ENCODE measurements around the gene MIEN1.
"Not testable (repeated sequence)": the region's sequence is repeated elsewhere in the genome, so short reads cannot be mapped to it uniquely, and the experiment has no call there.

Gene MIEN1

DNA sequence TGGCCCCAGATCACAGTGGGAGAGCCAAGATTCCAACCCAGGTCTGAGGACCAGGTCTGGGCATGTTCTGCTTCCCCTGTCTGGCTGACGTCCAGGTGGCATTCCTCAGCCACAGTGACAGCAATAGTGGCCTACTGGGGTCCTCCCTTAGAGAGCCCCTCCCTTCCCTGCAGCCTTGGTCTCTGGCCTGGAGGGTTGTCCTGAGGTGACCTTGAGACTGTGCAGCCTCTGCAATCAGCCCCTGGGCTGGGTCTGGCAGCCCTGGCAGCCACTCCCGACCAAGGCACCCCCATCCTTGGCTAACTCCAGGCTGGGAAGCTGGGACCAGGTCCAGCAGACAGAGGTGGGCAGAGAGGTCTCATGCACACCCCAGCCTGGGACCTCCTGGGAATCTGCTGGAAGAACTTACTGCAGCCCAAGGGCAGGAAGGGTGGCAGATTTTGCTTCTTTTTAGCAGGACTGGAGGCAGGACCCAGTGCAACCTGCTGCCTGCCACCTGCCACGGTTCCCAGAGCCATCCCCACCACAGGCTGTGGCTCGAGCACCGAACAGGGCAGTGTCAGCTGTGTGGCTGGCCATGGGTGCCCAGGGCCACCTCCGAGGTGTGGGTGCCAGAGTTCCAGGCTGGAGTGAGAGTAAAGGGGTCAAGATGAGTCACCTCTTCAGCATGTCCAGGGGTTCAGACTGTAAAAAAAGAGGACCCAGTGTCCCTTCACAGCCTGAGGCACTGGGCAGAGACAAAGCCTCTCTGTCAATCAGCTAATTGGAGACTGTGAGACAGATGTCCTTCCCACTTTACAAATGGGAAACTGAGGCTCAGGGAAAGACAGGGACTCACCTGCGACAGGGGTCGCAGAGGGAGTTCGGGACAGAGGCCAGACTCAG lies 20.0 kb upstream of the MIEN1 start:
- no peak overlapping the region for H3K4me3 ChIP-seq (ENCODE audit: low read length)
- TF ChIP-seq, protein P1, sequence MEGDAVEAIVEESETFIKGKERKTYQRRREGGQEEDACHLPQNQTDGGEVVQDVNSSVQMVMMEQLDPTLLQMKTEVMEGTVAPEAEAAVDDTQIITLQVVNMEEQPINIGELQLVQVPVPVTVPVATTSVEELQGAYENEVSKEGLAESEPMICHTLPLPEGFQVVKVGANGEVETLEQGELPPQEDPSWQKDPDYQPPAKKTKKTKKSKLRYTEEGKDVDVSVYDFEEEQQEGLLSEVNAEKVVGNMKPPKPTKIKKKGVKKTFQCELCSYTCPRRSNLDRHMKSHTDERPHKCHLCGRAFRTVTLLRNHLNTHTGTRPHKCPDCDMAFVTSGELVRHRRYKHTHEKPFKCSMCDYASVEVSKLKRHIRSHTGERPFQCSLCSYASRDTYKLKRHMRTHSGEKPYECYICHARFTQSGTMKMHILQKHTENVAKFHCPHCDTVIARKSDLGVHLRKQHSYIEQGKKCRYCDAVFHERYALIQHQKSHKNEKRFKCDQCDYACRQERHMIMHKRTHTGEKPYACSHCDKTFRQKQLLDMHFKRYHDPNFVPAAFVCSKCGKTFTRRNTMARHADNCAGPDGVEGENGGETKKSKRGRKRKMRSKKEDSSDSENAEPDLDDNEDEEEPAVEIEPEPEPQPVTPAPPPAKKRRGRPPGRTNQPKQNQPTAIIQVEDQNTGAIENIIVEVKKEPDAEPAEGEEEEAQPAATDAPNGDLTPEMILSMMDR (conservative IDR thresholded peaks at IDR 0.05; ENCODE audit: low read length), result no peak
- no peak for DNase-seq (ENCODE audit: low read depth)

DNA sequence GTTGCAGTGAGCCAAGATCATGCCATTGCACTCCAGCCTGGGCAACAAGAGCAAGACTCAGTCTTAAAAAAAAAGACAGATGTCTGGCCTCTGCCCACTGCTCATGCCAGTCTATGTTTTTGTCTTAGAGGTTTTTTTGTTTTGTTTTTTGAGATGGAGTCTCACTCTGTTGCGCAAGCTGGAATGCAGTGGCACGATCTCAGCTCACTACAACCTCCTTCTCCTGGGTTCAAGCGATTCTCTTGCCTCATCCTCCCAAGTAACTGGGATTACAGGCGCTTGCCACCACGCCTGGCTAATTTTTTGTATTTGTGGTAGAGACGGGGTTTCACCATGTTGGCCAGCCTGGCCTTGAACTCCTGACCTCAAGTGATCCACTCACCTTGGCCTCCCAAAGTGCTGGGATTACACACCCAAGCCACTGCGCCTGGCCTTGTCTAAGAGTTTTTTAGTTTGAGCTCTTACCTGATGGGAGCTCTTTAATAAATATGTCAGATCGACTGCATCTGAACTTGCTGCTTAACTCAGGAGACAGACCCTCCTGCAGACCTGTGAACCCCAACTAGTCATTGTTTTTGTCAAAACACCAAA lies 18.2 kb upstream of the MIEN1 start:
- not testable (repeated sequence) for DNase-seq (ENCODE audit: low read depth); H3K4me3 ChIP-seq (ENCODE audit: low read length)

DNA sequence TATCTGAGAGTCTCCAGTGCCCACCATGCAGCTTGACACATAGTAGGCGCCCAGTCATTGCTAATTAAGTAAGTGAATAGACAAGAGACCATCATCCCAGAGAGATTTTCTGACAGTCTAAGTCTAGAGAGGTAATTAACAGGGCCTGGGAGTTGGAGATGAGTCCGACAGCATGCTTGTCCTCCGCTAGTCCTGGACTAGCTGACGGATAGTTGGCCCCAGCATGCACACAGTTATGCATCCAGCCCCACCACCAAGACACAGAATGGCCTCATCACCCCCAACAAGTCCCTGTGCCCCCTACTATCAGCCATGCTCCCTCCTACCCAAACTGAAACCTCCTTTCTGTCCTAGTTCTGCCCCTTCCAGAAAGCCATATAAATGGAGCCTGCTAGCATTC lies 17.4 kb upstream of the MIEN1 start:
- H3K4me3 ChIP-seq (ENCODE audit: low read length), result no peak overlapping the region
- TF ChIP-seq, protein P1 (conservative IDR thresholded peaks at IDR 0.05; ENCODE audit: low read length), result no peak
- DNase-seq (ENCODE audit: low read depth), result no peak

DNA sequence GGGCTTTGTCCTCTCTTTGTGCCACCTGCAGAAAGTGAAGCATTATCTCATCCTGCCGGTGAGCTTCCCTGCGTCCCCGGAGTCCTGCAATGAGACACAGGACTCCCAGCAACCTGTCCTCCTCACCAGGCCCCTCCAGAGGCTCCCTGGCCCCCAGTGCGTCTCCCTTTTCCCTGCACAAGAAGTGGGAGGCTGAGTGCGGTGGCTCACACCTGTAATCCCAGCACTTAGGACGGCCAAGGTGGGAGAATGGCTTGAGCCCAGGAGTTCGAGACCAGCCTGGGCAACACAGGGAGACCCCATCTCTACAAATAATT lies 15.8 kb upstream of the MIEN1 start:
- no peak for DNase-seq (ENCODE audit: low read depth)
- no peak overlapping the region for H3K4me3 ChIP-seq (ENCODE audit: low read length)
- TF ChIP-seq, protein P1 (conservative IDR thresholded peaks at IDR 0.05; ENCODE audit: low read length), result no peak

DNA sequence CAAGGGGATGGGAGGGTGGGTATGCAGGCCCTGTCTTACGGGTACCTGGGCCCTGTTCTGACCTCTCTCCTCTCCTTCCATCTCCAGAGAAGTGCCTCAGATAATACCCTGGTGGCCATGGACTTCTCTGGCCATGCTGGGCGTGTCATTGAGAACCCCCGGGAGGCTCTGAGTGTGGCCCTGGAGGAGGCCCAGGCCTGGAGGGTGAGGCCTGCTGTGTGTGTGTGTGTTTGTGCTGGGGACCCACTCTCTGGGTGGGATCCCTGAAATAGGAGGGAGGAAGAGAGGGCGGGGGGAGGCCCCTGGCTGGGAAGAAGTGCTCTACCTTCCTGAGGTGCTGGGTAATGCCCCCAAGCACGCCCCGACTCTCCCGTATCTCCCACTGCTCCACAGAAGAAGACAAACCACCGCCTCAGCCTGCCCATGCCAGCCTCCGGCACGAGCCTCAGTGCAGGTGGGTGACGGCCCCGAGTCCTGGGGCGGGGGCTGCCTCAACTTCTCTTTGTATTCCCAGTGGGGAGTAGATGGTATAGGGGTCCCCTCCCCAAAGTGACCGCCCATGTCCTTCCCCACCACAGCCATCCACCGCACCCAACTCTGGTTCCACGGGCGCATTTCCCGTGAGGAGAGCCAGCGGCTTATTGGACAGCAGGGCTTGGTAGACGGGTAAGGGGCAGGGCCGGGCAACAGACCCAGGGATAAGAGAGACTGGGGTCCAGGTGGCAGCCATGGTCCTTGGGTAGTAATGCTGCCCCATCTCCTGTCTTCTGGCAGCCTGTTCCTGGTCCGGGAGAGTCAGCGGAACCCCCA lies 15.2 kb upstream of the MIEN1 start:
- no peak for DNase-seq (ENCODE audit: low read depth)
- no peak overlapping the region for H3K4me3 ChIP-seq (ENCODE audit: low read length)
- TF ChIP-seq, protein P1 (conservative IDR thresholded peaks at IDR 0.05; ENCODE audit: low read length), result no peak

DNA sequence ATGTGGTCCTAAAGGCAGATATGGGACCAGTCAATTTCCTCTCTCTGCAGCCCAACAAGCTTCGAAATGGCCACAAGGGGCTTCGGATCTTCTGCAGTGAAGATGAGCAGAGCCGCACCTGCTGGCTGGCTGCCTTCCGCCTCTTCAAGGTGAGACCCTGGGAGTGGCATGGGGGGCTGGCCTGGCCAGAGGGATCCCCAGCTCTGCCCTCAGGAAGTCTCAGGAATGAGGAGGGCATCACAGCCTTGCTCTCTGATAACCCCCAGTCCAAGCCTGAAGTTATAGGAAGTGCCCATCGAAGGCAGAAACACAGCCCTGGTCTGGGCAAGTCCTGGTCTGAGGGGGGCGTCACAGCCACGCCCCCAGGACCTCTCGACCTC lies 14.5 kb upstream of the MIEN1 start:
- TF ChIP-seq, protein P1 (conservative IDR thresholded peaks at IDR 0.05; ENCODE audit: low read length), result no peak
- DNase-seq (ENCODE audit: low read depth), result no peak

DNA sequence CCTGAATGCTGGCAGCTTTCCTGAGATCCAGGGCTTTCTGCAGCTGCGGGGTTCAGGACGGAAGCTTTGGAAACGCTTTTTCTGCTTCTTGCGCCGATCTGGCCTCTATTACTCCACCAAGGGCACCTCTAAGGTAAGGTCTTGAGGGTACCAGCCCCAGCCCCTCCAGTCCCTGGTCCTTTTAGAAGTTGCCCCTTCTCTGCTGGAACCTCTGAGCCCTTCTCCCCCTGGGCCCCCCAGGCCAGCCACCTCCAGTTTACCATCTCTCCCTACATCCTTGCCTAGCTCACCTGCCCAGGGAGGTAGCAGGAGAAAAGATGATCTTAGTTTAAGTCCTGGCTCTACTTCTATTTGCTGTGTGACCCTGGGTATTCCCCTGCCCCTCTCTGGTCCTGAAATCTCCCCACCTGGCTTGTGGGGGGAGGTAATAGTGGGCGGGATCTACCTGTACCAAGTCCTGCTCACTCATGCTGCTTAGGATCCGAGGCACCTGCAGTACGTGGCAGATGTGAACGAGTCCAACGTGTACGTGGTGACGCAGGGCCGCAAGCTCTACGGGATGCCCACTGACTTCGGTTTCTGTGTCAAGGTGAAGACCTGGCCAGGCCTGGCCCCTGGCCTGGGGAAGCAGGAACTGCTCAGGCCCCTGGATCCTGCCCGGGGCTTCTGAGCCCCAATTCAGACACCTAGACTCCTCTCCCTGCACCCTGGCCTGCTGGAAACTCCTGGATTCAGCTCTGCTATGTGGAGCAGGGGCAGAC lies 13.9 kb upstream of the MIEN1 start:
- H3K4me3 ChIP-seq (ENCODE audit: low read length), result no peak overlapping the region
- TF ChIP-seq, protein P1 (conservative IDR thresholded peaks at IDR 0.05; ENCODE audit: low read length), result no peak
- no peak for DNase-seq (ENCODE audit: low read depth)

More for the DNA sequence above, 14.5 kb upstream of the MIEN1 start:
- H3K4me3 ChIP-seq (ENCODE audit: low read length), result no peak overlapping the region

Measured in AG10803 (cell line).